Endothelial cell of umbilical vein (primary cell): ENCODE data around the gene SCRN1.

Experiments
- CTCF ChIP-seq, 2 donors: IDR thresholded peaks; 1 replicate in 1 of 2; 2 replicates in 1 of 2; pipeline ENCODE4 v1.5.1; 2011; ENCODE audit warnings: low read length in 2 of 2, mild to moderate bottlenecking in 2 of 2, moderate library complexity in 2 of 2, control low read depth in 1 of 2, inconsistent platforms in 1 of 2, low read depth in 1 of 2; ENCODE audit not compliant: insufficient read depth in 1 of 2; ENCODE audit errors: extremely low read depth in 1 of 2
- FOS ChIP-seq: IDR thresholded peaks from 2 replicates; pipeline ENCODE4 v1.6.1; 2011; ENCODE audit warnings: mild to moderate bottlenecking, low read length, moderate library complexity, borderline replicate concordance; ENCODE audit not compliant: insufficient read depth
- GATA2 ChIP-seq: IDR thresholded peaks from 2 replicates; pipeline ENCODE4 v1.7.0; 2011; ENCODE audit warnings: low read depth, mild to moderate bottlenecking, moderate library complexity, mixed read lengths, low read length; ENCODE audit not compliant: insufficient read length, insufficient read depth
- JUN ChIP-seq: IDR thresholded peaks from 2 replicates; pipeline ENCODE4 v1.6.1; 2011; ENCODE audit warnings: borderline replicate concordance, low read depth; ENCODE audit not compliant: insufficient read length, insufficient read depth
- MYC ChIP-seq: IDR thresholded peaks from one replicate; pipeline ENCODE4 v1.6.1; 2011; ENCODE audit warnings: mild to moderate bottlenecking, low read depth, low read length
- POLR2A ChIP-seq: IDR thresholded peaks from 2 replicates; pipeline ENCODE4 v1.6.1; 2012; ENCODE audit warnings: low read depth, mild to moderate bottlenecking, control low read depth, low read length
- POLR2AphosphoS5 ChIP-seq: IDR thresholded peaks from 2 replicates; pipeline ENCODE4 v1.6.1; 2012; ENCODE audit warnings: low read depth, mild to moderate bottlenecking, control low read depth, low read length, moderate library complexity; ENCODE audit not compliant: insufficient read depth
- TF ChIP-seq, protein P1 (sequence below): IDR thresholded peaks from 2 replicates; pipeline ENCODE4 v1.6.1; 2011; ENCODE audit not compliant: insufficient read depth, insufficient read length

- TF ChIP-seq CTCF (IDR thresholded peaks at IDR 0.05; ENCODE audit: extremely low read depth in 1 of 2, insufficient read depth in 1 of 2, low read depth in 1 of 2, low read length in 2 of 2) (no peak), POLR2AphosphoS5 (peak; percentile 9), MYC (no peak), POLR2A (no peak), JUN (no peak), FOS (no peak), GATA2 (no peak)
- TF ChIP-seq, protein P1, sequence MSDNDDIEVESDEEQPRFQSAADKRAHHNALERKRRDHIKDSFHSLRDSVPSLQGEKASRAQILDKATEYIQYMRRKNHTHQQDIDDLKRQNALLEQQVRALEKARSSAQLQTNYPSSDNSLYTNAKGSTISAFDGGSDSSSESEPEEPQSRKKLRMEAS: no peak
Measured at GRCh38 chr7:29988424-29989256, 961 bp downstream of the SCRN1 start.
